HFF-Myc (cell line): Measurements from ENCODE around the gene LRCH1.

Experiments used
- DNase-seq: peaks from one replicate; pipeline ENCODE4 v3.0.0-alpha.2; 2011; ENCODE audit warnings: low read depth; ENCODE audit errors: extremely low read depth
- H3K4me3 ChIP-seq: replicated peaks from 2 replicates; pipeline ENCODE4 v1.5.1; 2011; ENCODE audit warnings: low read depth, mild to moderate bottlenecking, control low read depth, low read length
- CTCF ChIP-seq: IDR thresholded peaks from 2 replicates; pipeline ENCODE4 v1.5.1; 2012; ENCODE audit warnings: mild to moderate bottlenecking, low read depth, low read length, control low read depth; ENCODE audit errors: missing control alignments

The LRCH1 gene

DNA sequence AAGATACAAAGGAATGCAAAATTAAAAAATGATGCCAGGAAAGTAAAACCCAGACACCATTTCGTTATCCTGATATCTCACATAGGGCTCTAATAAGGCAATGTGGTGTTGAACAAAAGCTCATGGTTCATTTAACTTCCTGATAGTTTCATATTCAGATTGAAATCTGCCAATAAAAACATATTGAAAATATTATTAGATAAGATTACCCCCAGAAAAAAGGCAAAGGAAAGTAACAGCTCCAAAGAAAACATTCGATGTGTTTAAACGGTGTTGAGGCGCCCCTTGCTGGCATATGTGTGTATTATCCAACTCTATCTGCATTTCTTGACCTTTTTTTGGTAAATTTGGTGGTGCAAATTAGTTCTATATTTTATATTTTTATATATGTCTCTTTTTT lies 168.1 kb downstream of the LRCH1 start:
- peak; percentile 5 for DNase-seq
- TF ChIP-seq CTCF: peak; percentile 40
- no peak overlapping the region for H3K4me3 ChIP-seq

DNA sequence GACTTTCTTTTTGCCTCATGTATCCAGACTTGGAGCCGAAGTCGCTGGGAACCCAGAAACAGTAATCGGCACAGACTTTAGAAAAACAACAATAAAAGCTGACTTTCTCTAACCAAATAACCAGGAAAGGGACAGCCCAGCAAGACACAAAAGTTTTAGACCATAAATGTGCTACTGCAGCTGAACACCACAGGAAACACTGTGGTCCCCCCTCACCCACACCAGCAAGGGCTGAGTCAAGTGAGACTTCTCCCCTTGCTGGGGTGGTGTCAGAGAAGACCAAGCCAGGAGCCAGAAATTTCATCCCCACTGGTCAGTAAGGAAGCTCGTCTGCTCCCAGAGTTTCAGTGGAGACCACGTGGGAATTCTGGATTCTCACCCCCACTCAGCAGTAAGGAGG lies 173.4 kb downstream of the LRCH1 start:
- no peak for DNase-seq
- no peak for TF ChIP-seq CTCF
- no peak overlapping the region for H3K4me3 ChIP-seq

GRCh38 chr13:46728777-46729176 lies 175.8 kb downstream of the LRCH1 start:
- H3K4me3 ChIP-seq: no peak overlapping the region
- TF ChIP-seq CTCF: peak; percentile 31
- DNase-seq: no peak

- H3K4me3 ChIP-seq: no peak overlapping the region
- no peak for TF ChIP-seq CTCF
- no peak for DNase-seq
Measured at GRCh38 chr13:46731535-46731934, 178.6 kb downstream of the LRCH1 start.

DNA sequence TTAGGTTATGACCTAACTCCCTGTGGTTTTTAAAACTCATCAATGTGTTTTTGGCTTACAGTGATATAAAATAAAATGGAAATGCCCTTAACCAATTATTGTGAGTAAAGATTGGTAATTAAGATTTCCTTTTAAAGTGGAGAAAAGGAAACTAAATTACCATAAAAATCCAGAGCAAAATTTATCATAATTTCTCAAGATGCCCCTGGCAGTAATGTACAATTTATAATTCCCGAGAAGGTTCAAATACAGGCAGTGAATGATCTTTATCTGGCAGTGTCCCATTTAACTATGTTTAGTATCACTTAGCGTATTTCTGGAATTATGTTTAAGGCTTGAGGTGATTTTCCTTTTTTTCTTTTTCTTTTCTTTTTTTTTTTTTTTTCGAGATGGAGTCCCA lies 182.5 kb downstream of the LRCH1 start:
- DNase-seq: no peak
- H3K4me3 ChIP-seq: no peak overlapping the region
- no peak for TF ChIP-seq CTCF

GRCh38 chr13:46736541-46737310 lies 183.8 kb downstream of the LRCH1 start:
- no peak for TF ChIP-seq CTCF
- no peak for DNase-seq
- no peak overlapping the region for H3K4me3 ChIP-seq

GRCh38 chr13:46738055-46738454 lies 185.1 kb downstream of the LRCH1 start:
- no peak for TF ChIP-seq CTCF
- H3K4me3 ChIP-seq: no peak overlapping the region
- no peak for DNase-seq
